G401.6 (cell line): ENCODE data around the gene CKMT2.

Experiments
- FAIRE-seq: peaks from 2 replicates; lab custom pipeline; 2012; peaks lifted over from hg19 to GRCh38; lab: Jason Lieb, UNC

CKMT2 gene

GRCh38 chr5:81216152-81216551 lies 17.0 kb upstream of the CKMT2 start:
- no peak for FAIRE-seq

- FAIRE-seq, result no peak
Observed at GRCh38 chr5:81219389-81219788, 13.7 kb upstream of the CKMT2 start.

- FAIRE-seq, result no peak
Observed at GRCh38 chr5:81222285-81222684, 10.8 kb upstream of the CKMT2 start.

GRCh38 chr5:81225463-81225862 lies 7.7 kb upstream of the CKMT2 start:
- no peak for FAIRE-seq

- FAIRE-seq, result no peak
Observed at GRCh38 chr5:81226286-81226685, 6.8 kb upstream of the CKMT2 start.

- no peak for FAIRE-seq
Observed at GRCh38 chr5:81226949-81227348, 6.2 kb upstream of the CKMT2 start.

GRCh38 chr5:81228084-81228483 lies 5.0 kb upstream of the CKMT2 start:
- FAIRE-seq, result no peak

- FAIRE-seq, result no peak
Observed at GRCh38 chr5:81230416-81230815, 2.7 kb upstream of the CKMT2 start.

- FAIRE-seq, result no peak
Observed at GRCh38 chr5:81232464-81233079, 550 bp upstream of the CKMT2 start.

GRCh38 chr5:81234299-81234698 lies 1.2 kb downstream of the CKMT2 start:
- FAIRE-seq, result no peak

- no peak for FAIRE-seq
Observed at GRCh38 chr5:81234801-81235200, 1.7 kb downstream of the CKMT2 start.

- no peak for FAIRE-seq
Observed at GRCh38 chr5:81235287-81236072, 2.4 kb downstream of the CKMT2 start.

- FAIRE-seq, result no peak
Observed at GRCh38 chr5:81238460-81238859, 5.3 kb downstream of the CKMT2 start.

GRCh38 chr5:81239613-81240012 lies 6.5 kb downstream of the CKMT2 start:
- FAIRE-seq, result no peak

- no peak for FAIRE-seq
Observed at GRCh38 chr5:81241001-81241400, 7.9 kb downstream of the CKMT2 start.

- FAIRE-seq, result no peak
Observed at GRCh38 chr5:81241961-81242648, 9.0 kb downstream of the CKMT2 start.

GRCh38 chr5:81242906-81243436 lies 9.8 kb downstream of the CKMT2 start:
- FAIRE-seq, result no peak

GRCh38 chr5:81244451-81244850 lies 11.3 kb downstream of the CKMT2 start:
- FAIRE-seq, result no peak

GRCh38 chr5:81245871-81246235 lies 12.7 kb downstream of the CKMT2 start:
- no peak for FAIRE-seq

GRCh38 chr5:81246697-81247096 lies 13.6 kb downstream of the CKMT2 start:
- no peak for FAIRE-seq

- FAIRE-seq, result no peak
Observed at GRCh38 chr5:81247441-81247972, 14.4 kb downstream of the CKMT2 start.

GRCh38 chr5:81249240-81249639 lies 16.1 kb downstream of the CKMT2 start:
- FAIRE-seq, result no peak

- no peak for FAIRE-seq
Observed at GRCh38 chr5:81250004-81250403, 16.9 kb downstream of the CKMT2 start.
